A673 (cell line): ENCODE measurements around the gene PRUNE2. TPM values are rescaled to one million over a fixed set of nuclear protein-coding genes. Genes with fewer than 3 reads are reported as not detected.
A peak's percentile ranks its signal among the peaks of the same experiment; 100 is the strongest.

ENCODE experiments used
- BruUV-seq: library from RNA; stranded (reverse); fragments of 400-500 nt; replicated peaks from 2 replicates; lab custom pipeline; 2021; lab: Mats Ljungman, UMichigan
- CTCF ChIA-PET: fragments of 300-600 bp; sonication (Branson Sonifier 250); formaldehyde crosslinking; loops from one replicate; lab custom pipeline; 2022; ENCODE audit warnings: antibody characterized with exemption; lab: Charles Lee
- POLR2A ChIA-PET: fragments of 300-600 bp; sonication (Branson Sonifier 250); formaldehyde crosslinking; loops from one replicate; lab custom pipeline; 2022; ENCODE audit warnings: antibody characterized with exemption; ENCODE audit not compliant: low non-redundant PET; lab: Charles Lee
- DNase-seq: peaks from one replicate; pipeline ENCODE4 v3.0.0-alpha.2; 2015; ENCODE audit warnings: low spot score
- H3K27ac ChIP-seq: fragments of 200-600 bp; sonication (generic); 2 replicates; pipeline ENCODE4 v1.5.1; 2016; ENCODE audit warnings: mixed run types, low read depth, mild to moderate bottlenecking, mixed read lengths, antibody characterized with exemption, low read length; ENCODE audit not compliant: poor library complexity, severe bottlenecking
- H3K27me3 ChIP-seq: fragments of 200-600 bp; sonication (generic); replicated peaks from 2 replicates; pipeline ENCODE4 v1.6.1; 2017; ENCODE audit warnings: mixed run types, low read depth, mild to moderate bottlenecking, mixed read lengths, antibody characterized with exemption, low read length; ENCODE audit not compliant: insufficient read depth, poor library complexity
- H3K36me3 ChIP-seq: fragments of 200-600 bp; sonication (generic); 2 replicates; pipeline ENCODE4 v1.6.1; 2016; ENCODE audit warnings: mixed run types, mild to moderate bottlenecking, mixed read lengths, antibody characterized with exemption, low read length; ENCODE audit not compliant: insufficient read depth, poor library complexity, severe bottlenecking
- H3K4me1 ChIP-seq: fragments of 200-600 bp; sonication (generic); 2 replicates; pipeline ENCODE4 v1.6.1; 2017; ENCODE audit warnings: mixed run types, mild to moderate bottlenecking, mixed read lengths, antibody characterized with exemption, low read length; ENCODE audit not compliant: insufficient read depth, poor library complexity, severe bottlenecking
- H3K4me3 ChIP-seq: fragments of 200-600 bp; sonication (generic); 2 replicates; pipeline ENCODE4 v1.5.1; 2016; ENCODE audit warnings: low read depth, mixed run types, mild to moderate bottlenecking, mixed read lengths, low read length; ENCODE audit not compliant: poor library complexity, severe bottlenecking
- H3K9me3 ChIP-seq: fragments of 200-600 bp; sonication (generic); 2 replicates; pipeline ENCODE4 v1.6.1; 2016; ENCODE audit warnings: mixed run types, low read depth, mild to moderate bottlenecking, mixed read lengths, antibody characterized with exemption, low read length; ENCODE audit not compliant: poor library complexity, severe bottlenecking
- EZH2 ChIP-seq: fragments of 200-600 bp; sonication (generic); IDR thresholded peaks from 2 replicates; pipeline ENCODE4 v1.6.1; 2017; ENCODE audit warnings: borderline replicate concordance, low read depth, mild to moderate bottlenecking, mixed read lengths, antibody characterized with exemption, low read length; ENCODE audit not compliant: poor library complexity, severe bottlenecking
- intact Hi-C: fragments of 100-400 bp; cut with micrococcal nuclease; formaldehyde crosslinking; loops from one replicate; pipeline ENCODE4 v1.10.0; 2022; ENCODE audit not compliant: unreplicated experiment
- total RNA-seq: library from RNA; stranded (reverse); gene quantifications from 2 replicates; pipeline ENCODE4 v1.2.3, GENCODE V29; 2021
- TF ChIP-seq, protein P1 (sequence below): fragments of 300-800, 200-600 bp; sonication (generic); conservative IDR thresholded peaks from 2 replicates; pipeline ENCODE4 v1.5.1; 2017; ENCODE audit warnings: low read depth, mild to moderate bottlenecking, antibody characterized with exemption, low read length, moderate library complexity, mixed read lengths

PRUNE2 gene
- total RNA-seq, 1 experiment from 2014 or later: not detected

DNA sequence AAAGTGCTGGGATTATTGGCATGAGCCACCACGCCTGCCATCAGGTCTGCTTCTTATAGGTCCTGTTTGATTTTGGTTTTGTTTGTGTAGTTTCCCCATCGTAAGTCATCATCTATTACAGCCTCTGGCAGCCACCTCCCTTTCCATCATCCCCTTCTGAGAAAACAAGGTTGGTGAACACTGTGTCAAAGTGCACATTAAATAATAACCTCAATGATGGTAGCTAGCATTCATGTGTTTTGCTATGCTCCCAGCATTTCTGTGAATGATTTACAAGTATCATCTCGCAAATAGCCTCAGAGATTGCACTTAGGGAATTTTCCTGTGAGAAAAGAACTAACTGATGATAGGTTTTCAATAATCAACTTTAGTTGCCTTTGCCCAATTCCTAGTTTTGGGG, 9.9 kb downstream of the PRUNE2 start:
- no peak overlapping the region for H3K4me3 ChIP-seq
- H3K27ac ChIP-seq: no peak overlapping the region
- no peak for DNase-seq
- H3K36me3 ChIP-seq: no peaks in the 10 kb centered on the region
- no peaks in the 10 kb centered on the region for H3K4me1 ChIP-seq
- no TSS peak for BruUV-seq
- POLR2A ChIA-PET: no interaction called here
- CTCF ChIA-PET: no interaction called here
- TF ChIP-seq EZH2: no peak
- TF ChIP-seq, protein P1, sequence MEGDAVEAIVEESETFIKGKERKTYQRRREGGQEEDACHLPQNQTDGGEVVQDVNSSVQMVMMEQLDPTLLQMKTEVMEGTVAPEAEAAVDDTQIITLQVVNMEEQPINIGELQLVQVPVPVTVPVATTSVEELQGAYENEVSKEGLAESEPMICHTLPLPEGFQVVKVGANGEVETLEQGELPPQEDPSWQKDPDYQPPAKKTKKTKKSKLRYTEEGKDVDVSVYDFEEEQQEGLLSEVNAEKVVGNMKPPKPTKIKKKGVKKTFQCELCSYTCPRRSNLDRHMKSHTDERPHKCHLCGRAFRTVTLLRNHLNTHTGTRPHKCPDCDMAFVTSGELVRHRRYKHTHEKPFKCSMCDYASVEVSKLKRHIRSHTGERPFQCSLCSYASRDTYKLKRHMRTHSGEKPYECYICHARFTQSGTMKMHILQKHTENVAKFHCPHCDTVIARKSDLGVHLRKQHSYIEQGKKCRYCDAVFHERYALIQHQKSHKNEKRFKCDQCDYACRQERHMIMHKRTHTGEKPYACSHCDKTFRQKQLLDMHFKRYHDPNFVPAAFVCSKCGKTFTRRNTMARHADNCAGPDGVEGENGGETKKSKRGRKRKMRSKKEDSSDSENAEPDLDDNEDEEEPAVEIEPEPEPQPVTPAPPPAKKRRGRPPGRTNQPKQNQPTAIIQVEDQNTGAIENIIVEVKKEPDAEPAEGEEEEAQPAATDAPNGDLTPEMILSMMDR: no peak
- intact Hi-C loops: loop anchor here (10.0 kb wide), 1 partner anchor 89 kb away; no protein-coding TSS in a partner anchor
- H3K9me3 ChIP-seq: no peaks in the 10 kb centered on the region
- peaks cover 51% of the 10 kb centered on the region for H3K27me3 ChIP-seq

DNA sequence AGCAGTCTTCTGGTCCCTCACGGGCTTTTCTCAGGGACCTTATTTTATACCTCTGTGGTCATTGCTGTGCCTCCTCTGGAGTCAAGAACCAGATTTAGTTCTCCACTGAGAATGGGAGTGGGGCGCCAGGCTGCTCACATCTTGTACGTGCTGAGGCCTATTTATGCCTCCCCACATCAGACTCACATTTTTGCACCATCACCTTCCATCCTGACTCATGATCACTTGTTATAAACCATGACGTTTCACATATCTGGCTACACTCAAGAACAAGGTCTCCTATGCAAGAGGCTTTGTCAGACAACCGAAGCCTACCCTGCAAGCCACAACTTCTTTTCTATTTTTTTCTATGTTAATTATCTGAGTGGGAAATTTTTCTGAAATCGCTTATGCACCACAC, 10.7 kb downstream of the PRUNE2 start:
- H3K4me3 ChIP-seq: no peak overlapping the region
- no TSS peak for BruUV-seq
- POLR2A ChIA-PET: no interaction called here
- no peaks in the 10 kb centered on the region for H3K4me1 ChIP-seq
- DNase-seq: no peak
- TF ChIP-seq, protein P1: no peak
- TF ChIP-seq EZH2: no peak
- intact Hi-C loops: loop anchor here (10.0 kb wide), 1 partner anchor 90 kb away; no protein-coding TSS in a partner anchor
- no peaks in the 10 kb centered on the region for H3K36me3 ChIP-seq
- peaks cover 45% of the 10 kb centered on the region for H3K27me3 ChIP-seq
- H3K9me3 ChIP-seq: no peaks in the 10 kb centered on the region
- no peak overlapping the region for H3K27ac ChIP-seq
- CTCF ChIA-PET: no interaction called here

DNA sequence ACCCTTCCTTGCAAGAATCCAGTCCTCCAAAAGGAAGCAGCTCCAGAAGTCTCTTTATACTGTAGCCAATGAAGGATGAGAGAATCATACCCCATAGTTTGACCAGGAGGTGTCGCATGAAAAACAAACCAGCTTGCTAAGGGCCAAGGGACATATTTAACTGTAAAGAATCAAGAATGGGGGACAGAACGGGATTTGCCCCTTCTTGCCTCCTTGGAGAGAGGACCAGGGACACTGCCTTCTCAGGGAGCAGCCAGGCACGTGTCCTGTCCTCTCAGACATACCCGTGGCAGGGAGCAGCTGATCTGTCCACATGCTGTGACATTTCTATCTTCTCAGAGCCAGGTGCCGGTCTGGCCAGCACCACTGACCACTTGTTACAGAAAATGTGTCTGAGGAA, 11.7 kb downstream of the PRUNE2 start:
- DNase-seq: no peak
- Histone ChIP-seq H3K27ac (no peak overlapping the region), H3K36me3 (no peaks in the 10 kb centered on the region), H3K27me3 (peaks cover 35% of the 10 kb centered on the region), H3K4me1 (no peaks in the 10 kb centered on the region), H3K4me3 (no peak overlapping the region), H3K9me3 (no peaks in the 10 kb centered on the region)
- ChIA-PET CTCF (no interaction called here), POLR2A (no interaction called here)
- BruUV-seq: no TSS peak
- TF ChIP-seq EZH2: no peak
- TF ChIP-seq, protein P1: 0 out of 2 replicates have a peak, but pooled peaks have one; percentile 20
- intact Hi-C loops: loop anchor here (10.0 kb wide), 1 partner anchor 91 kb away; no protein-coding TSS in a partner anchor
